GM13977 (cell line): ENCODE results near the gene C4A.
"Not testable (repeated sequence)": the region's sequence is repeated elsewhere in the genome, so short reads cannot be mapped to it uniquely, and the experiment has no call there.

Source experiments
- DNase-seq: peaks from one replicate; pipeline ENCODE4 v3.0.0; 2012; ENCODE audit warnings: low spot score
- CTCF ChIP-seq: IDR thresholded peaks from 2 replicates; pipeline ENCODE4 v1.5.1; 2012; ENCODE audit warnings: mild to moderate bottlenecking, control low read depth; ENCODE audit not compliant: insufficient read depth; ENCODE audit errors: extremely low read depth, missing control alignments
- in situ Hi-C: fragments of 300-500 bp; cut with MboI; formaldehyde crosslinking; loops from one replicate; pipeline ENCODE4 v1.12.0; 2022; ENCODE audit warnings: low sequenced_read_pairs, low pct_unique_long_range_greater_than_20kb, mixed read lengths, inconsistent platforms; ENCODE audit not compliant: unreplicated experiment

Gene C4A

GRCh38 chr6:31981744-31982143, at the start of gene C4A:
C4A (plus strand) TSS chr6:31982057; CDS start chr6:31982108, 51 bp downstream.
- in situ Hi-C loops, DNase-seq: not testable (repeated sequence)

GRCh38 chr6:31932137-31932536, 49.7 kb upstream of the C4A start:
- DNase-seq, in situ Hi-C loops: not testable (repeated sequence)

- in situ Hi-C loops = no loop called here
- DNase-seq = no peak
- TF ChIP-seq CTCF = no peak
These were observed 48.3 kb upstream of the C4A start for GRCh38 chr6:31933537-31933936.

GRCh38 chr6:31935021-31935420, 46.8 kb upstream of the C4A start:
- no peak for TF ChIP-seq CTCF
- no peak for DNase-seq
- in situ Hi-C loops = no loop called here

GRCh38 chr6:31935823-31936222, 46.0 kb upstream of the C4A start:
- TF ChIP-seq CTCF = no peak
- no peak for DNase-seq
- in situ Hi-C loops = no loop called here

- TF ChIP-seq CTCF = no peak
- DNase-seq = no peak
- in situ Hi-C loops = no loop called here
These were observed 41.6 kb upstream of the C4A start for GRCh38 chr6:31940256-31940664.

GRCh38 chr6:31943742-31944141, 38.1 kb upstream of the C4A start:
- no peak for DNase-seq
- in situ Hi-C loops = no loop called here
- TF ChIP-seq CTCF = no peak

GRCh38 chr6:31945154-31945506, 36.7 kb upstream of the C4A start:
- no peak for DNase-seq
- no peak for TF ChIP-seq CTCF
- in situ Hi-C loops = no loop called here
